ENCODE results near the gene C1S.

DNA sequence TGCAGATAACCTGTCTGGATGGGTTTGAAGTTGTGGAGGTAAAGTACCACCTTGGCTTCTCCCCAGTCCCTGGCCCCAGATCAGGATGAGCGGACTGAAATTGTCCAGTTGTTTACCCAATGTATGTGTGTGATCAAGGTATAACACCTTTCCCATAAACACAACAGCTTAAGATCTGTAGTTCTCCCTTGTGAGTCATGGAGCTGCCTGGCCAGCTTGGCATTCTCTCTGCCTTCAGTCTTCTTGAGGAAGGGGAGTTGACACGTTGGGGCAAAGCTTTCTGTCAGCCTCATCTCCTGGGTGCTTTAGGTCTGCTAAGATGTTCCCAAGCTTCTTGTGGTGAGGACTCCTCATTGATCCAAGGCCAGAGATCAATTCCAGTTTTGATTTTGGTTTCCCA, 6.1 kb downstream of the C1S start:
- TF ChIP-seq, protein P1, sequence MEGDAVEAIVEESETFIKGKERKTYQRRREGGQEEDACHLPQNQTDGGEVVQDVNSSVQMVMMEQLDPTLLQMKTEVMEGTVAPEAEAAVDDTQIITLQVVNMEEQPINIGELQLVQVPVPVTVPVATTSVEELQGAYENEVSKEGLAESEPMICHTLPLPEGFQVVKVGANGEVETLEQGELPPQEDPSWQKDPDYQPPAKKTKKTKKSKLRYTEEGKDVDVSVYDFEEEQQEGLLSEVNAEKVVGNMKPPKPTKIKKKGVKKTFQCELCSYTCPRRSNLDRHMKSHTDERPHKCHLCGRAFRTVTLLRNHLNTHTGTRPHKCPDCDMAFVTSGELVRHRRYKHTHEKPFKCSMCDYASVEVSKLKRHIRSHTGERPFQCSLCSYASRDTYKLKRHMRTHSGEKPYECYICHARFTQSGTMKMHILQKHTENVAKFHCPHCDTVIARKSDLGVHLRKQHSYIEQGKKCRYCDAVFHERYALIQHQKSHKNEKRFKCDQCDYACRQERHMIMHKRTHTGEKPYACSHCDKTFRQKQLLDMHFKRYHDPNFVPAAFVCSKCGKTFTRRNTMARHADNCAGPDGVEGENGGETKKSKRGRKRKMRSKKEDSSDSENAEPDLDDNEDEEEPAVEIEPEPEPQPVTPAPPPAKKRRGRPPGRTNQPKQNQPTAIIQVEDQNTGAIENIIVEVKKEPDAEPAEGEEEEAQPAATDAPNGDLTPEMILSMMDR (conservative IDR thresholded peaks at IDR 0.05; ENCODE audit: low read depth in 2 of 2), result no peak
- TF ChIP-seq ZNF331 (CRISPR knock-in tag; IDR thresholded peaks at IDR 0.05; ENCODE audit: low read depth), result no peak
- TF ChIP-seq NANOG (IDR thresholded peaks at IDR 0.05; ENCODE audit: borderline replicate concordance), result no peak
- TF ChIP-seq EZH2 (IDR thresholded peaks at IDR 0.05; ENCODE audit: low read depth, unreplicated experiment), result no peak
- TF ChIP-seq CREB1 (CRISPR knock-in tag; IDR thresholded peaks at IDR 0.05; ENCODE audit: low read depth), result no peak
- TF ChIP-seq POLR2AphosphoS5 (IDR thresholded peaks at IDR 0.05; ENCODE audit: low read depth), result no peak
- TF ChIP-seq EZH2phosphoT487 (IDR thresholded peaks at IDR 0.05; ENCODE audit: unreplicated experiment), result no peak
- TF ChIP-seq, protein P2, sequence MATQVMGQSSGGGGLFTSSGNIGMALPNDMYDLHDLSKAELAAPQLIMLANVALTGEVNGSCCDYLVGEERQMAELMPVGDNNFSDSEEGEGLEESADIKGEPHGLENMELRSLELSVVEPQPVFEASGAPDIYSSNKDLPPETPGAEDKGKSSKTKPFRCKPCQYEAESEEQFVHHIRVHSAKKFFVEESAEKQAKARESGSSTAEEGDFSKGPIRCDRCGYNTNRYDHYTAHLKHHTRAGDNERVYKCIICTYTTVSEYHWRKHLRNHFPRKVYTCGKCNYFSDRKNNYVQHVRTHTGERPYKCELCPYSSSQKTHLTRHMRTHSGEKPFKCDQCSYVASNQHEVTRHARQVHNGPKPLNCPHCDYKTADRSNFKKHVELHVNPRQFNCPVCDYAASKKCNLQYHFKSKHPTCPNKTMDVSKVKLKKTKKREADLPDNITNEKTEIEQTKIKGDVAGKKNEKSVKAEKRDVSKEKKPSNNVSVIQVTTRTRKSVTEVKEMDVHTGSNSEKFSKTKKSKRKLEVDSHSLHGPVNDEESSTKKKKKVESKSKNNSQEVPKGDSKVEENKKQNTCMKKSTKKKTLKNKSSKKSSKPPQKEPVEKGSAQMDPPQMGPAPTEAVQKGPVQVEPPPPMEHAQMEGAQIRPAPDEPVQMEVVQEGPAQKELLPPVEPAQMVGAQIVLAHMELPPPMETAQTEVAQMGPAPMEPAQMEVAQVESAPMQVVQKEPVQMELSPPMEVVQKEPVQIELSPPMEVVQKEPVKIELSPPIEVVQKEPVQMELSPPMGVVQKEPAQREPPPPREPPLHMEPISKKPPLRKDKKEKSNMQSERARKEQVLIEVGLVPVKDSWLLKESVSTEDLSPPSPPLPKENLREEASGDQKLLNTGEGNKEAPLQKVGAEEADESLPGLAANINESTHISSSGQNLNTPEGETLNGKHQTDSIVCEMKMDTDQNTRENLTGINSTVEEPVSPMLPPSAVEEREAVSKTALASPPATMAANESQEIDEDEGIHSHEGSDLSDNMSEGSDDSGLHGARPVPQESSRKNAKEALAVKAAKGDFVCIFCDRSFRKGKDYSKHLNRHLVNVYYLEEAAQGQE (IDR thresholded peaks at IDR 0.05; ENCODE audit: unreplicated experiment), result no peak
